Measurements from ENCODE around the gene IL5. TPM values are rescaled to one million over a fixed set of nuclear protein-coding genes. Genes with fewer than 3 reads are reported as not detected.

The IL5 gene
- total and polyA plus RNA-seq, 2 experiments from 2014 or later = not detected

GRCh38 chr5:132495667-132496190 is 47.6 kb downstream of the IL5 start:
- H3K36me3 ChIP-seq (ENCODE audit: insufficient read depth) = no peaks in the 10 kb centered on the region
- Mint-ChIP-seq H3K4me1 (peaks cover 17% of the 10 kb centered on the region), H3K27ac (peak overlapping the region; percentile 93), H3K9me3 (no peaks in the 10 kb centered on the region), H3K36me3 (ENCODE audit: low read depth) (no peaks in the 10 kb centered on the region), H3K4me3 (peak overlapping the region; percentile 88), H3K27me3 (ENCODE audit: insufficient read depth, low read depth, poor library complexity) (peaks cover 19% of the 10 kb centered on the region)
- DNase-seq (ENCODE audit: low spot score) = peak; percentile 81
- H4K20me1 ChIP-seq (replicated peaks; ENCODE audit: insufficient read depth) = no peaks in the 10 kb centered on the region
- peak overlapping the region; percentile 91 for H2AFZ ChIP-seq
- no peak overlapping the region for H3K27ac ChIP-seq (ENCODE audit: low read depth)
- H3K9me2 ChIP-seq (ENCODE audit: insufficient read depth) = no peaks in the 10 kb centered on the region; the same call in 1 of the 2 replicates
- peak overlapping the region; percentile 97 for H3K4me3 ChIP-seq
- peaks cover 5% of the 10 kb centered on the region; the same call in 1 of the 2 replicates for H3F3A ChIP-seq (replicated peaks; ENCODE audit: low read depth)
- TF ChIP-seq EZH2phosphoT487 (IDR thresholded peaks at IDR 0.05; ENCODE audit: unreplicated experiment) (no peak), CREB1 (CRISPR knock-in tag; IDR thresholded peaks at IDR 0.05; ENCODE audit: low read depth) (no peak), ZNF462 (CRISPR knock-in tag; IDR thresholded peaks at IDR 0.05) (no peak), ZNF114 (CRISPR knock-in tag; IDR thresholded peaks at IDR 0.05) (no peak), POLR2AphosphoS5 (IDR thresholded peaks at IDR 0.05; ENCODE audit: low read depth) (no peak; the same call in 1 of the 2 replicates), ETS1 (IDR thresholded peaks at IDR 0.05) (no peak), NANOG (IDR thresholded peaks at IDR 0.05; ENCODE audit: borderline replicate concordance) (no peak), ZNF331 (CRISPR knock-in tag; IDR thresholded peaks at IDR 0.05; ENCODE audit: low read depth) (no peak), EZH2 (IDR thresholded peaks at IDR 0.05; ENCODE audit: low read depth, unreplicated experiment) (no peak)
- TF ChIP-seq, protein P1, sequence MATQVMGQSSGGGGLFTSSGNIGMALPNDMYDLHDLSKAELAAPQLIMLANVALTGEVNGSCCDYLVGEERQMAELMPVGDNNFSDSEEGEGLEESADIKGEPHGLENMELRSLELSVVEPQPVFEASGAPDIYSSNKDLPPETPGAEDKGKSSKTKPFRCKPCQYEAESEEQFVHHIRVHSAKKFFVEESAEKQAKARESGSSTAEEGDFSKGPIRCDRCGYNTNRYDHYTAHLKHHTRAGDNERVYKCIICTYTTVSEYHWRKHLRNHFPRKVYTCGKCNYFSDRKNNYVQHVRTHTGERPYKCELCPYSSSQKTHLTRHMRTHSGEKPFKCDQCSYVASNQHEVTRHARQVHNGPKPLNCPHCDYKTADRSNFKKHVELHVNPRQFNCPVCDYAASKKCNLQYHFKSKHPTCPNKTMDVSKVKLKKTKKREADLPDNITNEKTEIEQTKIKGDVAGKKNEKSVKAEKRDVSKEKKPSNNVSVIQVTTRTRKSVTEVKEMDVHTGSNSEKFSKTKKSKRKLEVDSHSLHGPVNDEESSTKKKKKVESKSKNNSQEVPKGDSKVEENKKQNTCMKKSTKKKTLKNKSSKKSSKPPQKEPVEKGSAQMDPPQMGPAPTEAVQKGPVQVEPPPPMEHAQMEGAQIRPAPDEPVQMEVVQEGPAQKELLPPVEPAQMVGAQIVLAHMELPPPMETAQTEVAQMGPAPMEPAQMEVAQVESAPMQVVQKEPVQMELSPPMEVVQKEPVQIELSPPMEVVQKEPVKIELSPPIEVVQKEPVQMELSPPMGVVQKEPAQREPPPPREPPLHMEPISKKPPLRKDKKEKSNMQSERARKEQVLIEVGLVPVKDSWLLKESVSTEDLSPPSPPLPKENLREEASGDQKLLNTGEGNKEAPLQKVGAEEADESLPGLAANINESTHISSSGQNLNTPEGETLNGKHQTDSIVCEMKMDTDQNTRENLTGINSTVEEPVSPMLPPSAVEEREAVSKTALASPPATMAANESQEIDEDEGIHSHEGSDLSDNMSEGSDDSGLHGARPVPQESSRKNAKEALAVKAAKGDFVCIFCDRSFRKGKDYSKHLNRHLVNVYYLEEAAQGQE (IDR thresholded peaks at IDR 0.05; ENCODE audit: unreplicated experiment) = no peak
- no peaks in the 10 kb centered on the region for H3K79me2 ChIP-seq (replicated peaks; ENCODE audit: insufficient read depth)
- peak overlapping the region; percentile 92 for H3K4me2 ChIP-seq
- peaks cover 29% of the 10 kb centered on the region for H3K27me3 ChIP-seq (ENCODE audit: insufficient read depth)
- peak; percentile 45 for ATAC-seq
- peaks cover 17% of the 10 kb centered on the region for H3K4me1 ChIP-seq (ENCODE audit: insufficient read depth)
